WTC11 (cell line): Measurements from ENCODE around the gene ODAD3.

Source experiments
- ELF4 ChIP-seq: sonication (generic); formaldehyde crosslinking; IDR thresholded peaks from 2 replicates; pipeline ENCODE4 v1.8.1; 2022; ENCODE audit warnings: low read depth, mild to moderate bottlenecking, moderate library complexity, missing genetic modification reagents
- SMAD3 ChIP-seq: sonication (generic); formaldehyde crosslinking; IDR thresholded peaks from 2 replicates; pipeline ENCODE4 v1.8.0; 2022; ENCODE audit warnings: missing genetic modification reagents, mild to moderate bottlenecking, borderline replicate concordance
- ZNF232 ChIP-seq: sonication (generic); formaldehyde crosslinking; IDR thresholded peaks from 2 replicates; pipeline ENCODE4 v1.8.0; 2022; ENCODE audit warnings: mild to moderate bottlenecking, missing genetic modification reagents
- TF ChIP-seq, protein P1 (sequence below): sonication (generic); formaldehyde crosslinking; IDR thresholded peaks from 2 replicates; pipeline ENCODE4 v1.8.1; 2023; ENCODE audit warnings: mild to moderate bottlenecking, missing genetic modification reagents, moderate library complexity
- TF ChIP-seq, protein P2 (sequence below): fragments of 200-600 bp; IDR thresholded peaks from 2 replicates; pipeline ENCODE4 v1.8.0; 2022; ENCODE audit warnings: antibody characterized with exemption
- TF ChIP-seq, protein P3 (sequence below): sonication (generic); formaldehyde crosslinking; IDR thresholded peaks from 2 replicates; pipeline ENCODE4 v1.8.1; 2023; ENCODE audit warnings: mild to moderate bottlenecking, missing genetic modification reagents, borderline replicate concordance
- TF ChIP-seq, protein P4 (sequence below): sonication (generic); formaldehyde crosslinking; IDR thresholded peaks from 2 replicates; pipeline ENCODE4 v1.8.0; 2023; ENCODE audit warnings: missing genetic modification reagents
- TF ChIP-seq, protein P5 (sequence below): sonication (generic); formaldehyde crosslinking; IDR thresholded peaks from 2 replicates; pipeline ENCODE4 v1.8.1; 2023; ENCODE audit warnings: mild to moderate bottlenecking, moderate library complexity, missing genetic modification reagents

DNA sequence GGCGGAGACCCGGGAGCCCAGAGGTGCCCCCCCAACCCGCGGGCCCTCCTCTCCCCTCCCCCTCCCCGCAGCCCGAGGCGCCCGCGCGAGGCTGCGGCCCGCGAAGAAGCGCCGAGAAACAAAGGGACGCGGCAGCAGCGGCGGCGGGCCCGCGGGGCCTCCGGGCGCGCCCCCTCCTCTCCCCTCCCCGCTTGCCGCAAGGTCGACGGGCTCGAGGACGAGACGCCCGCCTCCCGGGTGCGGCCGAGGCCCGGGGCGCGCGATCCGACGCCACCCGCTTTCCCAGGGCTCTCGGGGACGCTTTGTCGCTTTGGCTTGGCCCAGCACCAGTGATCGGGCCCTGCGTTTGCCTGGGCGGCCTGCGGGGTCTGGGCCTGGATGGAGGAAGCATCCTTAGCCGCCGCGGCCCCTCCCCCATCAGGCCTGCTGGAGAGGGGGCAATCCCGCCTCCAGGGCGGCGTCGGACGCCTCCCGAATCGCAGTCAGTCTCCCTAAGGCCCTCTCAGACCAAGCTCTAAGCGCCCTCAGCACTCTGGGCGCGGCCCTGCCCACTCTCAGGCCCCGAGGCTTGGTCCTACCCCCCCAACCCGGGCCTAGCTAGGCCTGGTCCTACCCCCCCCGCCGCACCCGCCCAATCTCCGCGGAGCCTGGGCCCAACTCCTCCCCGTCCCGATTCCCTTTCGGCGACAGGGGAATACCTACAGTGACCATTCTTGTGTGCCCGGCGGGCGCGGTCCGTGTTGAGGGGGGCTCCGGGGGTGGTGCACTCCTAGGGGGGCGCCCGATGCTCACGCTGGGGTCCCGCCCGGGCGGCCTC lies 45.2 kb upstream of the ODAD3 start:
- TF ChIP-seq SMAD3 (CRISPR knock-in tag) = no peak
- TF ChIP-seq, protein P1, sequence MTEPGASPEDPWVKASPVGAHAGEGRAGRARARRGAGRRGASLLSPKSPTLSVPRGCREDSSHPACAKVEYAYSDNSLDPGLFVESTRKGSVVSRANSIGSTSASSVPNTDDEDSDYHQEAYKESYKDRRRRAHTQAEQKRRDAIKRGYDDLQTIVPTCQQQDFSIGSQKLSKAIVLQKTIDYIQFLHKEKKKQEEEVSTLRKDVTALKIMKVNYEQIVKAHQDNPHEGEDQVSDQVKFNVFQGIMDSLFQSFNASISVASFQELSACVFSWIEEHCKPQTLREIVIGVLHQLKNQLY (CRISPR knock-in tag) = no peak
- TF ChIP-seq, protein P2, sequence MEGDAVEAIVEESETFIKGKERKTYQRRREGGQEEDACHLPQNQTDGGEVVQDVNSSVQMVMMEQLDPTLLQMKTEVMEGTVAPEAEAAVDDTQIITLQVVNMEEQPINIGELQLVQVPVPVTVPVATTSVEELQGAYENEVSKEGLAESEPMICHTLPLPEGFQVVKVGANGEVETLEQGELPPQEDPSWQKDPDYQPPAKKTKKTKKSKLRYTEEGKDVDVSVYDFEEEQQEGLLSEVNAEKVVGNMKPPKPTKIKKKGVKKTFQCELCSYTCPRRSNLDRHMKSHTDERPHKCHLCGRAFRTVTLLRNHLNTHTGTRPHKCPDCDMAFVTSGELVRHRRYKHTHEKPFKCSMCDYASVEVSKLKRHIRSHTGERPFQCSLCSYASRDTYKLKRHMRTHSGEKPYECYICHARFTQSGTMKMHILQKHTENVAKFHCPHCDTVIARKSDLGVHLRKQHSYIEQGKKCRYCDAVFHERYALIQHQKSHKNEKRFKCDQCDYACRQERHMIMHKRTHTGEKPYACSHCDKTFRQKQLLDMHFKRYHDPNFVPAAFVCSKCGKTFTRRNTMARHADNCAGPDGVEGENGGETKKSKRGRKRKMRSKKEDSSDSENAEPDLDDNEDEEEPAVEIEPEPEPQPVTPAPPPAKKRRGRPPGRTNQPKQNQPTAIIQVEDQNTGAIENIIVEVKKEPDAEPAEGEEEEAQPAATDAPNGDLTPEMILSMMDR = no peak
- TF ChIP-seq, protein P3, sequence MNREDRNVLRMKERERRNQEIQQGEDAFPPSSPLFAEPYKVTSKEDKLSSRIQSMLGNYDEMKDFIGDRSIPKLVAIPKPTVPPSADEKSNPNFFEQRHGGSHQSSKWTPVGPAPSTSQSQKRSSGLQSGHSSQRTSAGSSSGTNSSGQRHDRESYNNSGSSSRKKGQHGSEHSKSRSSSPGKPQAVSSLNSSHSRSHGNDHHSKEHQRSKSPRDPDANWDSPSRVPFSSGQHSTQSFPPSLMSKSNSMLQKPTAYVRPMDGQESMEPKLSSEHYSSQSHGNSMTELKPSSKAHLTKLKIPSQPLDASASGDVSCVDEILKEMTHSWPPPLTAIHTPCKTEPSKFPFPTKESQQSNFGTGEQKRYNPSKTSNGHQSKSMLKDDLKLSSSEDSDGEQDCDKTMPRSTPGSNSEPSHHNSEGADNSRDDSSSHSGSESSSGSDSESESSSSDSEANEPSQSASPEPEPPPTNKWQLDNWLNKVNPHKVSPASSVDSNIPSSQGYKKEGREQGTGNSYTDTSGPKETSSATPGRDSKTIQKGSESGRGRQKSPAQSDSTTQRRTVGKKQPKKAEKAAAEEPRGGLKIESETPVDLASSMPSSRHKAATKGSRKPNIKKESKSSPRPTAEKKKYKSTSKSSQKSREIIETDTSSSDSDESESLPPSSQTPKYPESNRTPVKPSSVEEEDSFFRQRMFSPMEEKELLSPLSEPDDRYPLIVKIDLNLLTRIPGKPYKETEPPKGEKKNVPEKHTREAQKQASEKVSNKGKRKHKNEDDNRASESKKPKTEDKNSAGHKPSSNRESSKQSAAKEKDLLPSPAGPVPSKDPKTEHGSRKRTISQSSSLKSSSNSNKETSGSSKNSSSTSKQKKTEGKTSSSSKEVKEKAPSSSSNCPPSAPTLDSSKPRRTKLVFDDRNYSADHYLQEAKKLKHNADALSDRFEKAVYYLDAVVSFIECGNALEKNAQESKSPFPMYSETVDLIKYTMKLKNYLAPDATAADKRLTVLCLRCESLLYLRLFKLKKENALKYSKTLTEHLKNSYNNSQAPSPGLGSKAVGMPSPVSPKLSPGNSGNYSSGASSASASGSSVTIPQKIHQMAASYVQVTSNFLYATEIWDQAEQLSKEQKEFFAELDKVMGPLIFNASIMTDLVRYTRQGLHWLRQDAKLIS (CRISPR knock-in tag) = no peak
- TF ChIP-seq, protein P4, sequence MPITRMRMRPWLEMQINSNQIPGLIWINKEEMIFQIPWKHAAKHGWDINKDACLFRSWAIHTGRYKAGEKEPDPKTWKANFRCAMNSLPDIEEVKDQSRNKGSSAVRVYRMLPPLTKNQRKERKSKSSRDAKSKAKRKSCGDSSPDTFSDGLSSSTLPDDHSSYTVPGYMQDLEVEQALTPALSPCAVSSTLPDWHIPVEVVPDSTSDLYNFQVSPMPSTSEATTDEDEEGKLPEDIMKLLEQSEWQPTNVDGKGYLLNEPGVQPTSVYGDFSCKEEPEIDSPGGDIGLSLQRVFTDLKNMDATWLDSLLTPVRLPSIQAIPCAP (CRISPR knock-in tag) = no peak
- TF ChIP-seq, protein P5, sequence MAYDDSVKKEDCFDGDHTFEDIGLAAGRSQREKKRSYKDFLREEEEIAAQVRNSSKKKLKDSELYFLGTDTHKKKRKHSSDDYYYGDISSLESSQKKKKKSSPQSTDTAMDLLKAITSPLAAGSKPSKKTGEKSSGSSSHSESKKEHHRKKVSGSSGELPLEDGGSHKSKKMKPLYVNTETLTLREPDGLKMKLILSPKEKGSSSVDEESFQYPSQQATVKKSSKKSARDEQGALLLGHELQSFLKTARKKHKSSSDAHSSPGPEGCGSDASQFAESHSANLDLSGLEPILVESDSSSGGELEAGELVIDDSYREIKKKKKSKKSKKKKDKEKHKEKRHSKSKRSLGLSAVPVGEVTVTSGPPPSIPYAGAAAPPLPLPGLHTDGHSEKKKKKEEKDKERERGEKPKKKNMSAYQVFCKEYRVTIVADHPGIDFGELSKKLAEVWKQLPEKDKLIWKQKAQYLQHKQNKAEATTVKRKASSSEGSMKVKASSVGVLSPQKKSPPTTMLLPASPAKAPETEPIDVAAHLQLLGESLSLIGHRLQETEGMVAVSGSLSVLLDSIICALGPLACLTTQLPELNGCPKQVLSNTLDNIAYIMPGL (CRISPR knock-in tag) = no peak
- TF ChIP-seq ZNF232 = no peak
- TF ChIP-seq ELF4 (CRISPR knock-in tag) = no peak
